NCI-H187 (cell line): ENCODE measurements around the gene CBLN1.
A peak's percentile ranks its signal among the peaks of the same experiment; 100 is the strongest.

Source experiments
- DNase-seq, 2 experiments: peaks; one replicate each; lab custom pipeline; 2025; lab: John Stamatoyannopoulos, UW

CBLN1 gene

DNA sequence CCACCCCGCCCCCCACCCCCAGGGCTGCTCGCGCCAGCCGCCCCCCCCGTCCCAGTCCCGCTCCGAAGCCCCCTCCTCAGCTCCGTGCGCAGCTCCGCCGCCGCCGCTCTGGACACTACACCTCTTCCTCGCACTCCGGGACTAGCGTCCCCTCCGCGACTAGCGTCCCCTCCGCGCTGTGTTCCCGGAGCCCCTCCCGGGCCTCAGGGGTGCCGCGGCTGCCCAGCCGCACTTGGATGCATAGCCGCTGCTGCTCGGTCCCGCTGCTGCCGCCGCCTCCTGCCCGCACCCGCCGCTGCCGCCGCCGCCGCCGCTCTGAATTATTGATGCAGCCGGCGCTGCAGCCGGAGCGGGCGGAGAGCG, at the start of gene CBLN1:
Gene CBLN1, minus strand, starts transcription at position 359 of the 363 bp plus-strand sequence. CDS start 373 bp downstream, outside the sequence.
- DNase-seq, result no peak

GRCh38 chr16:49330562-49331201, 49.0 kb upstream of the CBLN1 start:
- DNase-seq, result no peak

- DNase-seq, result no peak
These were observed 46.7 kb upstream of the CBLN1 start for GRCh38 chr16:49328325-49328724.

- no peak for DNase-seq
These were observed 45.8 kb upstream of the CBLN1 start for GRCh38 chr16:49327466-49327865.

GRCh38 chr16:49324703-49325102, 43.1 kb upstream of the CBLN1 start:
- DNase-seq, result no peak

GRCh38 chr16:49315602-49316001, 34.0 kb upstream of the CBLN1 start:
- no peak for DNase-seq

DNA sequence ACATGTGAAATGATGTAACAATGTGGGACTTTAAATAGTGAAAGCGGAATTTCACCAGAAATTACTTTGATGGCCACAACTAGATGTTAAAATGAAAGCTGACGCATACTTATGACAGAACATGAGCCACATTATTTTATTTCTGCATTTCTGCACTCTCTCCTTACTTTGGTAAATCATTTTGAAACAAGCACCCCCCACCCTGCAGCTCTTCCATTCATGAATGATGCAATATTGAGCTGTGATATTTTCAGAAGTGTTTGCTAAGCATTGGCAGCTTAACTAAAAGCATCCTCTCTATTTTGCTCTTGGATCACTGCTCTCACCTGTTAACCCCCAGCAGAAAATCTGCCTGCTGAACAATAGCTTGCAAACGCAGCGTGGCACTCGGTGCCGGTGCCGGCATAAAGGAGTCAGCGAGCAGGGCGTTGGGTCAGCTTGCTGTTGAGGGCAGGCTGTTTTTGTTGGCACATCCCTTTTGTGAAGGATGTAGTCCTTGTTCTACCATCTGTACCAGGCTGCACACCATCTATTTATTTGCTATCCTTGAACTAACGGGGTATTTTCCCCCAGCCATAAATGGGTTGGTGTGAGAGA, 30.8 kb upstream of the CBLN1 start:
- DNase-seq, result peak in 1 of 2 experiments; percentile 14

GRCh38 chr16:49311823-49312222, 30.2 kb upstream of the CBLN1 start:
- DNase-seq, result no peak

GRCh38 chr16:49307176-49307575, 25.5 kb upstream of the CBLN1 start:
- no peak for DNase-seq

GRCh38 chr16:49305406-49305805, 23.8 kb upstream of the CBLN1 start:
- no peak for DNase-seq

DNA sequence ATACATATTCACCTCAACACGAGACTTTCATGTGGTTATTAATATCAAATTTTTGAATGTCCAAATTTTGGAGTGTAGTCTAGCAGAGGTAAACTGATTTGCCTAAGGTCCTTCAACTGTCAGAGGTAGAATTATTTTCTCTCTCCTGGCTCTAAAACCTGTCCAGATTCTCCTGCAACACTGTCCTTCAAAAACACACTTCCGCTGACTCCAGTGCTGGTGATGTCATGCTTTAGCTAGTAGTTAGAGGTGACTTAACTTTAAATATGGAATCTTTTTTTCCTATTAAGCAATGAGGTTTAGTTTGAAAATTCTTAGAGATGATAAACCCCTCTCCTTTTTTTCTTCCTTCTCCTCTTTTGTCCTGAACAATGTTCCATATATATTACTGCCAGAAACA, 10.8 kb upstream of the CBLN1 start:
- no peak for DNase-seq

GRCh38 chr16:49287572-49287971, 5.9 kb upstream of the CBLN1 start:
- DNase-seq, result no peak

DNA sequence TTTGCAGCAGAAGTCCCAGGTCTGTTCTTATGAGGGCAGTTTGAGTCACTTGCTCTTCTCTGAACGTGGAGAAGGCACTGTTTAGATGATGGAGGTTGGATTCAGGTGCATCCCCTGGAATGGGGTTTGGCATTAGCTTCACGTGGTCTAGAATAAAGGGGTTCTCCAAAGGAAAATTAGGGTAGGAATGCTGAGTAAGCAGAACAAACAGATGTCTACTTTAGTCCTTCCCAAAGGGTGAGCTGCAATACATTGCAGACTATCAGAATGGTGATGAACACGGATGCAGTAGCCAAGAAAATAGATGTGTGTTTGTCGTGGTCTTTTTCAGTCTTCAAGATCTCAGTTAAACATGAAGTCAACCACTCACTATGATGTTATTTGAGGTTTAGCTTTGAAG, 3.3 kb upstream of the CBLN1 start:
- no peak for DNase-seq

GRCh38 chr16:49283376-49284049, 1.9 kb upstream of the CBLN1 start:
- no peak for DNase-seq

- DNase-seq, result peak; percentile 45 to 55
These were observed 1.2 kb upstream of the CBLN1 start for GRCh38 chr16:49282690-49283375.

DNA sequence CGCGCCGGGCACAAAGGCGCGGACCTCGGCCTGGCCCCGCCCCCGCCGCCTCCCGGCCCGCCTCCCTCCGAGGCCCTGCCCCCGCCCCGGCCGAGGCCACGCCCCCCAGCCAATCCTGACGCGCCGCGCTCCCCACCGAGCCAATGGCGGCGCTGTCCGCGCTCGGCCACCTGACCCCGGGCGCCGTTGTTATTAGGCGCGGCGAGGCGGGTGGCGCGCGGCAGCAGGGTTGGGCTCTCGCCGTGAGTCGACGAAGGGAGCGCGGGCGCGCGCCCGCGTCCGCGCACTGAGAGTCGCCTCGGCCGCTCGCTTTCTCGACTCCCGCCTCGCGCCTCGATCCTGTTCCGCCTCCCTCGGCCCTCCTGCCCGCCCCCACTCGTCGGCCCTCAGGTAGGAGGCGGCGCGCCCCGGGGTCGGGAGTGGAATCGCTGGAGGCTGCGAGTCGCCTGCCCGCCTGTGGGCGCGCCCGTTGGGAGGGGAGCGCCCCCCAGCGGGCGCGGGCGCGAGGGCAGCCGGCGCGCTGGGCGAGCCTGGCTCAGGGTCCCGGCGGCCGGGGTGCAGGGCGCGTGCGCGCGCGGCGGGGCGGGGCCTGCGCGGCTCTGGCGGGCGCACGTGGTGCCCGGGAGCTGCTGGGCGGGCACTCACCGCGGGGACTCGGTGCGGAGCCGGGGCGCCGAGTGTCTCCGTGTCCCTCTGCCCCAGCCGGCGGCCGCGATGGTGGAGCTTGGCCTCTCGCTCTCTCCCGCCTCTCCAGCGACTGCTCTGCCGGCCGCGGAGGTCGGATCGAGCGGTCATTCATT, 405 bp upstream of the CBLN1 start:
- peak; percentile 87 to 89 for DNase-seq

DNA sequence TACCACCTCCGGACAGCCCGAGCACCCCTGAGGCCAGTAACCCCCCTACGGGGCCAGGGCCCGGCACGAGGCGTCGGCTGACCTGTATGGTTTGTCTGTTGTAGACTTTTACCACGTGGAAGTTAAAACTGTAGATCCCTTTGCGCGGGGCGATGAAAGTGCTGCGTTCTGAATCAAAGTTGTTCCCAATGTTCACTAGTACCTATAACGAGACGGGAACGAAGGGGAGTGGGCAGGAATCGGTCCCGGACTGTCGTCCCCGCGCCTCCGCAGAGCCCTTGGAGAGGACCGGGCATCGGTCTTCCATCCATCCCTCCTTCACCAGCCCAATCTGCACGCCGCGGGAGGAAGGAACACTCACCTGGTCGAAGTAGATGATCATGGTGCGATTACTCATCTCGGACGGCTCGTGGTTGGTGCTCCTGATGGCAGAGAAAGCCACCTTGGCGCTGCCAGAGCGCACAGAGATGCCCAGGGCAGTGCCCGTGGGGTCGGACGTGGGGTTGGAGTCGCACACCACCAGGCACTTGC, 732 bp downstream of the CBLN1 start:
- DNase-seq, result no peak

DNA sequence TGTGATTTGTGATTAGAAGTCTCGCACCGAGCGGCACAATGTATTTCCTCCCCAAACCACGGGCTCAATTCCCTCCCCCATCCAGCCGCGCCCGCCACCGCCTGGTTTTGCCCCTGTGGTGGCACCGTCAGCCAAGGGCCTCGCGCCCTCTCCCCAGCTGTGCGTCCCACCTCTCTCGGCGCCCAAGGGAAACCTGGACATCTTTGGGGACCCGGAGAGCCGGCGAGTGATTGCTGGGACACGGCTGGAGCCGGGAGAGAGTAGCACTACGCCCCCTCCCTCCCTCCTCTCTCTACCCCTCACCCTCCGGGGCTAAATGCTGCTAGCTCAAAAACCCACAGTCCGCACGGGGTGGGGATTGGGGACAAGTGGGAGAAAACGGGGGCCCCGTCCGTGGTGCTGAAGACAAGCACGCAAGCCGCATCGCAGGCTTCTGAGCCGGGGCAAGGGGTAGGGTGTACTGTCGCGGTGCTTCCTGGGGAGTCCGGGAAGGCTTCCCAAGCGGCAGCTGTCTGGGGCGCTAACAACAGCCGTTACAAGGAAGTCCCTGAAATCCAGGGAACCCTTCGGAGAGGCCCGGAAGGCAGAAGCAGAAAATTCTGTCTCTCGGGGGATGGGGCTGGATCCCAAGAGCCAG, 1.4 kb downstream of the CBLN1 start:
- no peak for DNase-seq

DNA sequence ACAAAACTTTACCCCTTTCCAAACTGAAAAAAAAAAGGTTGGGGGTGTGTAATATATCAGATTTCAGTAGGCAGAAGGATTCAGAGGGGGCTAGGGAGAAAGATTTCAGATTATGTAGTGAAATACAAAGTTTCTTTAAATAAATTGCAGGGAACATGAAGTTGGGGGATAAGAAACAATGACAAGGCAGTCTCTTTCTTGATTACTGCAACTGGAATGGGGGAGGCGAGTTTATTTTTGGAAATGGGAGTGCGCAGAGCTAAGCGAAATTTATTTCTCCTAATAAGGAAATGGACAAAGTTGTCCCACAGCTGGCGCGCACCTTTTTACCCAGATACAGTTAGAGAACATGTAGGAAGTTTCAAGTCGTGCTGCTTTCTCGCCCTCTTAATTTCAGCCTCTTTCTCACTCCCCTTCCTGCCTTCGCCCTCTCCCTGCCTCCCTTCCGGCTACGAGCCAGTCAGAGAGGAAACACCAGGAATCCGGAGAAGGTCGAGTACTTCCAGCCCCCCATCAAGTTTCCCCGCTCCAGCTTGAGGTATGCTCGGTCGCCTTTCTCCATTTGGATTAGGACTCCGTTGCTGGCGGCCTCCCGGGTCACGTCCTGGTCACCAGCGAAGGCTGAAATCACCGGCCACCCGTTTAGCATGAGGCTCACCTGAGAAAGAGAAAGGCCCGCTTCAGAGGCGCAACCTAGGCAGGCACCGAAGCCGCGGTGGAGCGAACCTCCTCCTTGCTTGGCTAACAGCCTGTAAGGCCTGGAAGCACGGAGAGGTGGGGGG, 2.5 kb downstream of the CBLN1 start:
- no peak for DNase-seq

- no peak for DNase-seq
These were observed 3.1 kb downstream of the CBLN1 start for GRCh38 chr16:49278567-49278827.
